Psoas muscle (tissue), 8 donors: Measurements from ENCODE around the gene OVOL1. TPM values are rescaled to one million over a fixed set of nuclear protein-coding genes. Genes with fewer than 3 reads are reported as not detected.

Experiments
- ATAC-seq, 4 donors: fragments of 200-7000 bp; cut with Tn5 transposase; one replicate each; pipeline ENCODE4 v1.9.1; 2020; ENCODE audit warnings: moderate library complexity in 3 of 4, mild to moderate bottlenecking in 2 of 4
- DNase-seq, 2 donors: peaks; one replicate each; pipeline ENCODE4 v3.0.0-alpha.2; 2020
- H3K27ac ChIP-seq: fragments of 200-600 bp; one replicate; pipeline ENCODE4 v1.8.0; 2022
- H3K27me3 ChIP-seq, 3 donors: fragments of 200-600 bp in 1 of 3; one replicate each; pipeline versions ENCODE4 v1.6.1 to v1.8.0; 2013 to 2022; ENCODE audit warnings: low read length in 2 of 3, mild to moderate bottlenecking in 2 of 3, moderate library complexity in 1 of 3; ENCODE audit not compliant: insufficient read depth in 3 of 3
- H3K36me3 ChIP-seq, 2 donors: fragments of 200-600 bp in 1 of 2; one replicate each; pipeline versions ENCODE4 v1.6.1 to v1.8.0; 2013 to 2022; ENCODE audit warnings: low read depth in 1 of 2, mild to moderate bottlenecking in 1 of 2, moderate library complexity in 1 of 2; ENCODE audit not compliant: insufficient read depth in 1 of 2
- H3K4me1 ChIP-seq: fragments of 200-600 bp; one replicate; pipeline ENCODE4 v1.8.0; 2022
- H3K4me3 ChIP-seq: fragments of 200-600 bp; one replicate; pipeline ENCODE4 v1.8.0; 2022; ENCODE audit warnings: mild to moderate bottlenecking
- H3K9me3 ChIP-seq: fragments of 200-600 bp; one replicate; pipeline ENCODE4 v1.8.0; 2022
- WGBS, 3 donors: extraction: QIAGEN DNeasy Blood & Tissue Kit; methylation state at CpG; one replicate each; pipeline versions ENCODE4 v1.1.6 to v1.1.7; 2013; 5-methylcytosine and 5-hydroxymethylcytosine counted together
- intact Hi-C, 2 donors: fragments of 100-400 bp; cut with DNase I; formaldehyde crosslinking; loops; one replicate each; pipeline versions ENCODE4 v1.11.0 to v1.14.2; 2022
- polyA plus RNA-seq, 3 donors: library from polyadenylated mRNA; stranded (reverse); fragments of 200-250 nt; gene quantifications; one replicate each; pipeline ENCODE4 v1.2.3, GENCODE V29; 2013
- total RNA-seq, 4 donors: library from RNA; stranded (reverse); fragmentation: NEBNext Ultra II Directional in 2 of 4; extraction: Animal tissue kit (Norgen Biotek cat#: 25700) in 2 of 4; gene quantifications; one replicate each; pipeline versions ENCODE4 v1.2.1 to v1.2.4, GENCODE V29; 2021 to 2023
- TF ChIP-seq, protein P1 (sequence below): fragments of 200-600 bp; IDR thresholded peaks from one replicate; pipeline ENCODE4 v1.8.0; 2022; ENCODE audit warnings: antibody characterized with exemption
- donor health status: healthy with polysubstance abuse.
- donor health status: DM: no; HTN: no; CAD: no; lungs with moderate emphysema.
- donor health status: Bipolar disorder and iron deficiency.
- donor health status: healthy.
- donor health status: DM: yes; HTN: yes; CAD: no.
- donor health status: DM: no; HTN: no; CAD: no.
- donor health status: DM: no; HTN: no; CAD: no.
- donor health status: DM: yes; HTN: yes; CAD: no.

The OVOL1 gene
- total and polyA plus RNA-seq, 7 donors, result 0.01 TPM; not detected in 6

DNA sequence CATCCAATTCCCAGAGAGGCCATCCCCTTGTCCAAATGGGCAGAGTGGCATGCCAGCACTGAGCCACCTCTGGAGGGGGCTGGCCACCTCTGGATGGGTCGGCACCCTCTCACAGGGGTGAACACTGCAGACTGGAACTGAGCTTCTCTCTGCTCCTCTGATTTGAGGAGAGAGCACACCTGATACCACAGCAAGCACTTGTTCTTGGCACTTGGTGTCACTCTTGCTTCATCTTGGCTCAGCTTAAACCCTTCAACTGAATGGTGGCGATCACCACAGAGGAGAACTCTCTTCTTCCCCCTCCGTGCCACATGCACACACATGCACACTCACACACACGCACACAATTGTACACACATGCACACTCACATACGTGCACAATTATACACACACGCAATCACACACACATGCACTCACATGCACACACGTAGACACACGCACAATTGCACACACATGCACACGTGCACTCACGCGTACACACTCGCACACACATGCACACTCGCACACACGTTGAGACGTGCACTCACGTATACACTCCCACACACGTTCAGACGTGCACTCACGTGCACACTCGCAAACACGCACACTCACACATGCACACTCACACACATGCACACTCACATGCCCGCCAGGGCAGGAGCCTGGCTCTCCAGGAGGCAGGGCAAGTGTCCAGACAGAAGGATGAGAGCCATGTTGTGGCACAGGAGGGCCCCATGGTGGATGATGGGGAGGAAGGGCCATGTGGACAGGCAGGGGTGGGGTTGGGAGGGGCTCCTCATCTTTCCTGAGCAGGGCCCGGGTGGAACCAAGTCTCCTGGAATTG lies 23.4 kb downstream of the OVOL1 start:
- whole genome bisulfite sequencing, 3 donors, result 76 to 81% (median 79%) methylated on average over 23 of the region's 23 CpGs
- TF ChIP-seq, protein P1, sequence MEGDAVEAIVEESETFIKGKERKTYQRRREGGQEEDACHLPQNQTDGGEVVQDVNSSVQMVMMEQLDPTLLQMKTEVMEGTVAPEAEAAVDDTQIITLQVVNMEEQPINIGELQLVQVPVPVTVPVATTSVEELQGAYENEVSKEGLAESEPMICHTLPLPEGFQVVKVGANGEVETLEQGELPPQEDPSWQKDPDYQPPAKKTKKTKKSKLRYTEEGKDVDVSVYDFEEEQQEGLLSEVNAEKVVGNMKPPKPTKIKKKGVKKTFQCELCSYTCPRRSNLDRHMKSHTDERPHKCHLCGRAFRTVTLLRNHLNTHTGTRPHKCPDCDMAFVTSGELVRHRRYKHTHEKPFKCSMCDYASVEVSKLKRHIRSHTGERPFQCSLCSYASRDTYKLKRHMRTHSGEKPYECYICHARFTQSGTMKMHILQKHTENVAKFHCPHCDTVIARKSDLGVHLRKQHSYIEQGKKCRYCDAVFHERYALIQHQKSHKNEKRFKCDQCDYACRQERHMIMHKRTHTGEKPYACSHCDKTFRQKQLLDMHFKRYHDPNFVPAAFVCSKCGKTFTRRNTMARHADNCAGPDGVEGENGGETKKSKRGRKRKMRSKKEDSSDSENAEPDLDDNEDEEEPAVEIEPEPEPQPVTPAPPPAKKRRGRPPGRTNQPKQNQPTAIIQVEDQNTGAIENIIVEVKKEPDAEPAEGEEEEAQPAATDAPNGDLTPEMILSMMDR, result no peak
- peaks cover 0 to 47% (median 0%) of the 10 kb centered on the region in 3 donors for H3K27me3 ChIP-seq
- no peaks in the 10 kb centered on the region for H3K36me3 ChIP-seq
- no peaks in the 10 kb centered on the region for H3K9me3 ChIP-seq
- H3K27ac ChIP-seq, result no peak overlapping the region
- H3K4me3 ChIP-seq, result no peak overlapping the region
- H3K4me1 ChIP-seq, result no peaks in the 10 kb centered on the region
- intact Hi-C loops, result no loop called here
- peak; percentile 58 to 87 (median 72) for ATAC-seq
- DNase-seq, result no peak

- TF ChIP-seq, protein P1, result no peak
- DNase-seq (no peak), ATAC-seq (peak in 2 of 4 donors; percentile 41)
- H3K9me3 ChIP-seq, result no peaks in the 10 kb centered on the region
- intact Hi-C loops, result no loop called here
- H3K36me3 ChIP-seq, result no peaks in the 10 kb centered on the region
- H3K27ac ChIP-seq, result no peak overlapping the region
- no peak overlapping the region for H3K4me3 ChIP-seq
- no peaks in the 10 kb centered on the region for H3K4me1 ChIP-seq
- 39 to 45% (median 44%) methylated on average over 19 of the region's 19 CpGs for WGBS, 3 donors
- H3K27me3 ChIP-seq, result peaks cover 0 to 31% (median 0%) of the 10 kb centered on the region in 3 donors
Measured at GRCh38 chr11:65811764-65812475, 25.1 kb downstream of the OVOL1 start.

DNA sequence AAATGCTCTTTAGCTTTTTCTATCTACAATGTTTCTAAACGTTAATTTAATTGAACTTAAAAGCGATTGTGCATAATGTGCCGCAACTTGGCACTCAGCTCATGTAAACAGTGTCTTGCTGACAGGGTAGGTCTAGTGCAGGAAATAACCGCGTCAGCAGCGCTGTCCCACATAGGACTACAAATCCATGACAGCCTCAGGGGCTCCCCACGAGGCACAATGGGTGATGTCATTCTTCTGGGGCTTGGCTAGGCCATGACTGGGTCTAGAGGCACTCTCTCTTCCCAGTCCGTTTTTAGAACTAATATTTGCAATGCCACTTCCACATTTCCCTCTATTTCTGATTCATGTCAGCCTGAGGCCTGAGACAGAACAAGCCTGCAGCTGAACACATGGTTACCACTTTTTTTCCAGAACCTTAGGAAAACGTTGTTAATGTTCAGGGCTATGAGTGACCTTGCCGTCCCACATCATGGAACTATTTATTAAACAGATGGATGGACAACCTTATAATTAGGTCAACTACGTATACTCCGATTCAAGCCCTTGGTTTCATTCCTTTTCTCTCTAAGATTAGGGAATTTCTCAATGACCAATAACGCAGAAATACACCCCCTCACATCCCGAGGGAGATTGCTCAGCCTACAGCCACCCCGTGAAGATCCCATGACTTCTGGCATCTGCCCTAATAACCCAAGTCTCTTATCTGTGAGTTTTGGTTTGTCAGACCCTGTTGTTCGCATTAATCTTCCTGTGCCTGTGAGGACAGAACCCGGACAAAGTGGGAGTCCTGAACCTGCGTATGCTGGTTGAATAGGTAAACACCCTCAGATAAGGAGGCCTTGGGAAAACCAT lies 27.5 kb downstream of the OVOL1 start:
- no peak overlapping the region for H3K27ac ChIP-seq
- H3K27me3 ChIP-seq, result peaks cover 0 to 12% (median 0%) of the 10 kb centered on the region in 3 donors
- H3K36me3 ChIP-seq, result no peaks in the 10 kb centered on the region
- ATAC-seq, result no peak
- H3K4me1 ChIP-seq, result no peaks in the 10 kb centered on the region
- no peaks in the 10 kb centered on the region for H3K9me3 ChIP-seq
- TF ChIP-seq, protein P1, result no peak
- intact Hi-C loops, result no loop called here
- 65 to 70% (median 67%) methylated on average over 18 of the region's 18 CpGs for WGBS, 3 donors
- H3K4me3 ChIP-seq, result no peak overlapping the region
- no peak for DNase-seq

GRCh38 chr11:65814986-65815565 lies 28.2 kb downstream of the OVOL1 start:
- WGBS, 3 donors, result 85 to 89% (median 88%) methylated on average over 16 of the region's 16 CpGs
- intact Hi-C loops, result loop anchor here (5.0 kb wide), 2 partner anchors 33 to 188 kb away; partner anchors contain the start of gene AP5B1 (in 1 of the 2)
- DNase-seq (no peak), ATAC-seq (no peak)
- H3K27me3 ChIP-seq, result peaks cover 0 to 12% (median 0%) of the 10 kb centered on the region in 3 donors
- no peaks in the 10 kb centered on the region for H3K9me3 ChIP-seq
- no peaks in the 10 kb centered on the region for H3K4me1 ChIP-seq
- TF ChIP-seq, protein P1, result no peak
- no peak overlapping the region for H3K4me3 ChIP-seq
- H3K36me3 ChIP-seq, result no peaks in the 10 kb centered on the region
- H3K27ac ChIP-seq, result no peak overlapping the region
